Breast epithelium (tissue), 4 donors: ENCODE measurements around the gene FCMR. TPM values are rescaled to one million over a fixed set of nuclear protein-coding genes. Genes with fewer than 3 reads are reported as not detected.

ENCODE experiments used
- DNase-seq, 2 donors: peaks; one replicate each; pipeline ENCODE4 v3.0.0-alpha.2; 2019; ENCODE audit warnings: low spot score in 2 of 2
- H3K27ac ChIP-seq, 2 donors: fragments of 200-600 bp; sonication (generic) in 1 of 2; one replicate each; pipeline ENCODE4 v1.5.1; 2016 to 2019; ENCODE audit warnings: mild to moderate bottlenecking in 1 of 2
- H3K27me3 ChIP-seq, 2 donors: fragments of 200-600 bp; sonication (generic) in 1 of 2; one replicate each; pipeline versions ENCODE4 v1.5.1 to v1.6.0; 2017 to 2019; ENCODE audit warnings: control low read depth in 1 of 2, mild to moderate bottlenecking in 1 of 2
- H3K36me3 ChIP-seq: fragments of 200-600 bp; one replicate; pipeline ENCODE4 v1.5.1; 2019
- H3K4me1 ChIP-seq, 2 donors: fragments of 200-600 bp; sonication (generic); one replicate each; pipeline ENCODE4 v1.5.1; 2016 to 2019; ENCODE audit warnings: control low read depth in 1 of 2
- H3K4me3 ChIP-seq, 3 donors: fragments of 200-600 bp; sonication (generic); 1 replicate in 2 of 3; 2 replicates in 1 of 3; pipeline ENCODE4 v1.5.1; 2016 to 2019; ENCODE audit warnings: mild to moderate bottlenecking in 3 of 3, moderate library complexity in 2 of 3
- H3K9me3 ChIP-seq, 2 donors: fragments of 200-600 bp; sonication (generic) in 1 of 2; one replicate each; pipeline ENCODE4 v1.5.1; 2016 to 2019; ENCODE audit warnings: control low read depth in 1 of 2
- CTCF ChIP-seq, 3 donors: fragments of 450-650 bp; IDR thresholded peaks; one replicate each; pipeline ENCODE4 v1.5.1; 2016 to 2017; ENCODE audit warnings: antibody characterized with exemption in 3 of 3, mild to moderate bottlenecking in 3 of 3, moderate library complexity in 3 of 3
- POLR2A ChIP-seq: fragments of 450-650 bp; IDR thresholded peaks from one replicate; pipeline ENCODE4 v1.6.1; 2016; ENCODE audit warnings: antibody characterized with exemption, mild to moderate bottlenecking, moderate library complexity
- POLR2AphosphoS5 ChIP-seq, 3 donors: sonication (generic); formaldehyde crosslinking; IDR thresholded peaks; one replicate each; pipeline ENCODE4 v1.6.1; 2017; ENCODE audit warnings: antibody characterized with exemption in 3 of 3
- intact Hi-C: fragments of 100-400 bp; cut with DNase I; formaldehyde crosslinking; loops from one replicate; pipeline ENCODE4 v1.15.1; 2023; ENCODE audit warnings: low total_unique reads
- total RNA-seq, 3 donors: library from RNA; depleted of rRNA; stranded (reverse); fragments of >200 nt; gene quantifications; one replicate each; pipeline ENCODE4 v1.1.0, GENCODE V29; 2016

Gene FCMR
- total RNA-seq, 3 donors from 2014 or later, result 1.1 to 11.0 (median 3.3) TPM

- peaks cover 0 to 4% of the 10 kb centered on the region in 2 donors for H3K4me1 ChIP-seq
- no peaks in the 10 kb centered on the region for H3K36me3 ChIP-seq
- no peaks in the 10 kb centered on the region for H3K27me3 ChIP-seq
- TF ChIP-seq POLR2AphosphoS5 (IDR thresholded peaks at IDR 0.05) (no peak), CTCF (IDR thresholded peaks at IDR 0.05) (no peak), POLR2A (no peak)
- intact Hi-C loops, result no loop called here
- no peak for DNase-seq
- H3K4me3 ChIP-seq, result no peak overlapping the region
- no peak overlapping the region for H3K27ac ChIP-seq
- no peaks in the 10 kb centered on the region for H3K9me3 ChIP-seq
Observed at GRCh38 chr1:206899717-206900116, 22.0 kb downstream of the FCMR start.

- Histone ChIP-seq H3K4me1 (peaks cover 0 to 4% of the 10 kb centered on the region in 2 donors), H3K27ac (no peak overlapping the region), H3K27me3 (no peaks in the 10 kb centered on the region), H3K36me3 (no peaks in the 10 kb centered on the region), H3K9me3 (no peaks in the 10 kb centered on the region), H3K4me3 (no peak overlapping the region)
- TF ChIP-seq CTCF (IDR thresholded peaks at IDR 0.05) (no peak), POLR2A (no peak), POLR2AphosphoS5 (IDR thresholded peaks at IDR 0.05) (no peak)
- intact Hi-C loops, result no loop called here
- DNase-seq, result no peak
Observed at GRCh38 chr1:206898915-206899431, 22.8 kb downstream of the FCMR start.

GRCh38 chr1:206898089-206898914 lies 23.4 kb downstream of the FCMR start:
- TF ChIP-seq CTCF (IDR thresholded peaks at IDR 0.05) (no peak), POLR2AphosphoS5 (IDR thresholded peaks at IDR 0.05) (no peak)
- Histone ChIP-seq H3K36me3 (no peaks in the 10 kb centered on the region), H3K27ac (no peak overlapping the region), H3K4me1 (peaks cover 0 to 3% of the 10 kb centered on the region in 2 donors), H3K9me3 (no peaks in the 10 kb centered on the region), H3K4me3 (no peak overlapping the region), H3K27me3 (no peaks in the 10 kb centered on the region)
- intact Hi-C loops, result no loop called here
- DNase-seq, result no peak

- Histone ChIP-seq H3K9me3 (no peaks in the 10 kb centered on the region), H3K36me3 (no peaks in the 10 kb centered on the region), H3K4me1 (no peaks in the 10 kb centered on the region), H3K4me3 (no peak within 1 kb of the TSS), H3K27me3 (no peaks in the 10 kb centered on the region), H3K27ac (peak within 1 kb of the TSS in 1 of 2 donors; percentile 53)
- intact Hi-C loops, result no loop called here
- DNase-seq, result no peak
- no peak for TF ChIP-seq CTCF (IDR thresholded peaks at IDR 0.05)
- TF ChIP-seq POLR2A, result no peak
- TF ChIP-seq POLR2AphosphoS5 (IDR thresholded peaks at IDR 0.05), result no peak
Observed at GRCh38 chr1:206897175-206897574, 24.6 kb downstream of the FCMR start, which contains the start of gene IL24. Gene IL24 (plus strand): TSS chr1:206897443. CDS start chr1:206897833, 390 bp downstream.

GRCh38 chr1:206896261-206896660 lies 25.5 kb downstream of the FCMR start:
- Histone ChIP-seq H3K9me3 (no peaks in the 10 kb centered on the region), H3K27me3 (no peaks in the 10 kb centered on the region), H3K4me3 (no peak overlapping the region), H3K4me1 (no peaks in the 10 kb centered on the region), H3K36me3 (no peaks in the 10 kb centered on the region), H3K27ac (peak overlapping the region in 1 of 2 donors; percentile 53)
- intact Hi-C loops, result no loop called here
- no peak for DNase-seq
- TF ChIP-seq CTCF (IDR thresholded peaks at IDR 0.05) (no peak), POLR2A (no peak), POLR2AphosphoS5 (IDR thresholded peaks at IDR 0.05) (no peak)
